Astrocyte (in vitro differentiated cells and primary cell): ENCODE data around the gene TMBIM4. TPM values are rescaled to one million over a fixed set of nuclear protein-coding genes. Genes with fewer than 3 reads are reported as not detected.
A peak's percentile ranks its signal among the peaks of the same experiment; 100 is the strongest.

Experiments
- DNase-seq: peaks from one replicate; pipeline ENCODE4 v3.0.0-alpha.2; 2010; ENCODE audit warnings: low read depth
- FAIRE-seq: peaks from 2 replicates; lab custom pipeline; 2011; peaks lifted over from hg19 to GRCh38; lab: Jason Lieb, UNC
- H2AFZ ChIP-seq: 2 replicates; pipeline ENCODE4 v1.6.0; 2012; ENCODE audit warnings: low read depth, low read length, inconsistent platforms
- H3K27ac ChIP-seq: 2 replicates; pipeline ENCODE4 v1.5.1; 2011; ENCODE audit warnings: low read depth, low read length, inconsistent platforms
- H3K27me3 ChIP-seq: 2 replicates; pipeline ENCODE4 v1.6.0; 2011; ENCODE audit warnings: low read length, inconsistent platforms; ENCODE audit not compliant: insufficient read depth
- H3K36me3 ChIP-seq: 2 replicates; pipeline ENCODE4 v1.5.1; 2011; ENCODE audit warnings: low read length, inconsistent platforms; ENCODE audit not compliant: insufficient read depth
- H3K4me1 ChIP-seq: 2 replicates; pipeline ENCODE4 v1.5.1; 2011; ENCODE audit warnings: low read length, inconsistent platforms; ENCODE audit not compliant: insufficient read depth
- H3K4me2 ChIP-seq: 2 replicates; pipeline ENCODE4 v1.6.0; 2012; ENCODE audit warnings: low read length, inconsistent platforms
- H3K4me3 ChIP-seq: 2 replicates; pipeline ENCODE4 v1.5.1; 2011; ENCODE audit warnings: low read depth, mild to moderate bottlenecking, low read length, inconsistent platforms; ENCODE audit not compliant: insufficient read depth
- H3K79me2 ChIP-seq: 2 replicates; pipeline ENCODE4 v1.6.0; 2012; ENCODE audit warnings: mild to moderate bottlenecking, low read length, inconsistent platforms; ENCODE audit not compliant: insufficient read depth
- H3K9ac ChIP-seq: 2 replicates; pipeline ENCODE4 v1.6.0; 2012; ENCODE audit warnings: mild to moderate bottlenecking, low read length, inconsistent platforms
- H3K9me3 ChIP-seq: 2 replicates; pipeline ENCODE4 v1.5.1; 2012; ENCODE audit warnings: low read depth, mild to moderate bottlenecking, low read length, inconsistent platforms; ENCODE audit not compliant: insufficient read depth
- H4K20me1 ChIP-seq: 2 replicates; pipeline ENCODE4 v1.6.0; 2012; ENCODE audit warnings: low read length, inconsistent platforms; ENCODE audit not compliant: insufficient read depth
- H3K27ac Mint-ChIP-seq: one replicate; pipeline ENCODE4 v1.8.0; 2021; ENCODE audit warnings: mild to moderate bottlenecking, mixed read lengths; ENCODE audit not compliant: unreplicated experiment
- H3K27me3 Mint-ChIP-seq: one replicate; pipeline ENCODE4 v1.8.0; 2021; ENCODE audit warnings: low read depth, mixed read lengths; ENCODE audit not compliant: unreplicated experiment
- H3K36me3 Mint-ChIP-seq: one replicate; pipeline ENCODE4 v1.8.0; 2021; ENCODE audit warnings: low read depth, mixed read lengths; ENCODE audit not compliant: unreplicated experiment
- H3K4me1 Mint-ChIP-seq: one replicate; pipeline ENCODE4 v1.8.0; 2021; ENCODE audit warnings: low read depth, mixed read lengths; ENCODE audit not compliant: unreplicated experiment
- H3K4me3 Mint-ChIP-seq: one replicate; pipeline ENCODE4 v1.8.0; 2021; ENCODE audit warnings: mild to moderate bottlenecking, moderate library complexity, mixed read lengths; ENCODE audit not compliant: unreplicated experiment
- H3K9me3 Mint-ChIP-seq: one replicate; pipeline ENCODE4 v1.8.0; 2021; ENCODE audit warnings: mild to moderate bottlenecking, mixed read lengths; ENCODE audit not compliant: unreplicated experiment
- EZH2 ChIP-seq: IDR thresholded peaks from 2 replicates; pipeline ENCODE4 v1.6.1; 2012; ENCODE audit warnings: mild to moderate bottlenecking, low read length, inconsistent platforms; ENCODE audit not compliant: insufficient read depth
- total RNA-seq: library from RNA; stranded (reverse); gene quantifications from 2 replicates; pipeline ENCODE4 v1.2.1, GENCODE V29; 2021
- TF ChIP-seq, protein P1 (sequence below): IDR thresholded peaks from 2 replicates; pipeline ENCODE4 v1.5.1; 2011; ENCODE audit warnings: low read depth, mild to moderate bottlenecking, inconsistent platforms, low read length, moderate library complexity; ENCODE audit not compliant: insufficient read depth

TMBIM4 gene
- total RNA-seq, 1 donor from 2014 or later, result 41.5 TPM

DNA sequence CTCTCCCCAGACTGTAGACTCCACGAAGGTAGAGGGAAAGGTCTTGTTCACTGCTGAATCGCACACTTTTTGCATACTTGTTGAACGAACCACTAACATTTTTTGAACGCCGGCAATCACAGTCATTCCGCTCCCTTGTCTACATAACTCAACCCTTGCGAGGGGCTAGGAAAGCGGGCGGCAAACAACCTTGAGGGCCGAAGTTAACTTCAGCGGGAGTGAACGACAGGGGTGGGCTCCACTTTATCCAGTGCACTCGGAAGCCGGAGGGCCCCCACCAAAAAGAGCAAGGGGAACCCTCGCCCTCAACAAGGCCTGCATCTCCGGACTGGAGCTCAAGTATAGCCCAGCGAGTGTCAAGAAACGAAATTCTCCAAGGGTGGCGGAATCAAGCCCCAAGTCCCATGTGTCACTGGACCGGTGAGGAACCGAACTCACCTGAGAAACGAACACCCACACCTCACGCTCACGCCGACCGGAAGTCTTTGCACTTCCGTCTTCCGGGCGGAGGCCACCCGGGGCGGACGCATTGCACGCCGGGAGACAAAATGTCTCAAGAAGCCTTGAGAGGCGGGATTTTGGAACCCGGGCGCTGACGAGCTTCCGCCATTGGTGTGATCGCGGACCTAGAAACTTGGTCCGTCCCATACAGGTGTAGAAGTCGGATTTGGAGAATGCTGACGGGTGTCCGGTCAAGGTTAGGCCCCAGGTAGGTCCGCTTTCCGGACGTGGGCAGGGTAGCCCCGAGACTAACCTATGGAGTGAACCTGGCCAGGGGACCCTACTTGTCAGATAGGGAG, 39.3 kb downstream of the TMBIM4 start, which contains the start of gene LLPH:
TSS of gene LLPH (minus strand) at position 484 of the 800 bp plus-strand sequence. CDS start 1,644 bp downstream, outside the sequence.
- H3K27me3 Mint-ChIP-seq, result no peaks in the 10 kb centered on the region
- peaks cover 15% of the 10 kb centered on the region for H3K4me1 ChIP-seq
- H3K36me3 Mint-ChIP-seq, result peaks cover 6% of the 10 kb centered on the region
- H4K20me1 ChIP-seq, result peaks cover 17% of the 10 kb centered on the region
- H2AFZ ChIP-seq, result peak within 1 kb of the TSS; percentile 94
- peaks cover 19% of the 10 kb centered on the region for H3K36me3 ChIP-seq
- peaks cover 54% of the 10 kb centered on the region for H3K79me2 ChIP-seq
- peak; percentile 77 for DNase-seq
- H3K27ac ChIP-seq, result peak within 1 kb of the TSS; percentile 86
- H3K4me3 Mint-ChIP-seq, result peak within 1 kb of the TSS; percentile 96
- H3K9me3 ChIP-seq, result no peaks in the 10 kb centered on the region
- H3K4me1 Mint-ChIP-seq, result peaks cover 26% of the 10 kb centered on the region
- peak within 1 kb of the TSS; percentile 96 for H3K27ac Mint-ChIP-seq
- H3K27me3 ChIP-seq, result no peaks in the 10 kb centered on the region
- FAIRE-seq, result no peak
- H3K4me3 ChIP-seq, result peak within 1 kb of the TSS; percentile 100
- H3K9ac ChIP-seq, result peak within 1 kb of the TSS; percentile 94
- TF ChIP-seq, protein P1, sequence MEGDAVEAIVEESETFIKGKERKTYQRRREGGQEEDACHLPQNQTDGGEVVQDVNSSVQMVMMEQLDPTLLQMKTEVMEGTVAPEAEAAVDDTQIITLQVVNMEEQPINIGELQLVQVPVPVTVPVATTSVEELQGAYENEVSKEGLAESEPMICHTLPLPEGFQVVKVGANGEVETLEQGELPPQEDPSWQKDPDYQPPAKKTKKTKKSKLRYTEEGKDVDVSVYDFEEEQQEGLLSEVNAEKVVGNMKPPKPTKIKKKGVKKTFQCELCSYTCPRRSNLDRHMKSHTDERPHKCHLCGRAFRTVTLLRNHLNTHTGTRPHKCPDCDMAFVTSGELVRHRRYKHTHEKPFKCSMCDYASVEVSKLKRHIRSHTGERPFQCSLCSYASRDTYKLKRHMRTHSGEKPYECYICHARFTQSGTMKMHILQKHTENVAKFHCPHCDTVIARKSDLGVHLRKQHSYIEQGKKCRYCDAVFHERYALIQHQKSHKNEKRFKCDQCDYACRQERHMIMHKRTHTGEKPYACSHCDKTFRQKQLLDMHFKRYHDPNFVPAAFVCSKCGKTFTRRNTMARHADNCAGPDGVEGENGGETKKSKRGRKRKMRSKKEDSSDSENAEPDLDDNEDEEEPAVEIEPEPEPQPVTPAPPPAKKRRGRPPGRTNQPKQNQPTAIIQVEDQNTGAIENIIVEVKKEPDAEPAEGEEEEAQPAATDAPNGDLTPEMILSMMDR, result no peak
- TF ChIP-seq EZH2, result no peak
- H3K4me2 ChIP-seq, result peak within 1 kb of the TSS; percentile 91
- H3K9me3 Mint-ChIP-seq, result no peaks in the 10 kb centered on the region

DNA sequence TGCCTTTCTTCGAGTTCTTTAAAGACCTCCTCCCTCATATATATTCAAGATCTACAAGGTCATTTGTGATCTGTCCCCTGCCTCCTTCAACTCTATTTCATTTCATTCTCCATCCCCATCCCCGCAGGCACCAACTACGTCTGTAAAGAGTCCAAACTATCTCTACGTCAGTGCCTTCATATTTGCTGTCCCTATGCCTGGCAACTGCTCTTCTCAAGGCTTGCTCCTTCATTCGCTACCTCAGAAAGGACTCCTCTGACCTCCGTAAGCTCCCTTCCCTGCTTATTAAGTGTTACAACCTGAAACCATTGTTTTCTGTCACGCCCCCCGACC, 39.9 kb downstream of the TMBIM4 start:
- Histone ChIP-seq H3K4me1 (peaks cover 15% of the 10 kb centered on the region), H3K36me3 (peaks cover 23% of the 10 kb centered on the region), H4K20me1 (peaks cover 23% of the 10 kb centered on the region), H3K9me3 (no peaks in the 10 kb centered on the region), H3K4me3 (peak overlapping the region; percentile 100), H2AFZ (peak overlapping the region; percentile 94), H3K4me2 (peak overlapping the region; percentile 91), H3K79me2 (peaks cover 55% of the 10 kb centered on the region), H3K9ac (peak overlapping the region; percentile 94), H3K27ac (peak overlapping the region; percentile 86), H3K27me3 (no peaks in the 10 kb centered on the region)
- Mint-ChIP-seq H3K36me3 (peaks cover 6% of the 10 kb centered on the region), H3K4me1 (peaks cover 26% of the 10 kb centered on the region), H3K27me3 (no peaks in the 10 kb centered on the region), H3K4me3 (peak overlapping the region; percentile 96), H3K9me3 (no peaks in the 10 kb centered on the region), H3K27ac (peak overlapping the region; percentile 96)
- TF ChIP-seq EZH2, result no peak
- TF ChIP-seq, protein P1, result no peak
- FAIRE-seq (no peak), DNase-seq (peak; percentile 23)

DNA sequence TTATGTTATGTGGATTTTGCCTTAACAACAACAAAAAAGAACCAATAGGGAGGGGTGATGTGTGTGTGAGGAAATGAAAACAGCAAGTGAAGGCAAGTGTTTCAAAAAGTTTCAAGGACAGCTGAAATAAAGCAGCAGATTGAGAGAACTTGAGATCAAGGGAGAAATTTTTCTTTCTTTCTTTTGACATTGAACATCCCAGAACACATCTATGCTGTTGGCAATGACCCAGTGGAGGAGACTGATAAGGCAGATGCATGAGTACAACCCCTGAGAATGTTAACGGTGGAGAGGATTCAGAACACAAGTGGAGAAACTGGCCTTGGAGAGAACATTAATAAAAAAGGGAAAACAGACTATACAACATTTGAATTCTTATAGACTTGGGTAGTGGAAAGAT, 42.1 kb downstream of the TMBIM4 start:
- no peaks in the 10 kb centered on the region for H3K27me3 ChIP-seq
- DNase-seq (peak; percentile 26), FAIRE-seq (no peak)
- Mint-ChIP-seq H3K4me3 (peak overlapping the region; percentile 1), H3K27ac (no peak overlapping the region), H3K4me1 (peaks cover 20% of the 10 kb centered on the region), H3K9me3 (no peaks in the 10 kb centered on the region), H3K27me3 (no peaks in the 10 kb centered on the region), H3K36me3 (peaks cover 6% of the 10 kb centered on the region)
- H3K79me2 ChIP-seq, result peaks cover 64% of the 10 kb centered on the region
- H3K4me3 ChIP-seq, result no peak overlapping the region
- no peak overlapping the region for H2AFZ ChIP-seq
- peaks cover 11% of the 10 kb centered on the region for H3K4me1 ChIP-seq
- no peak for TF ChIP-seq EZH2
- TF ChIP-seq, protein P1, result no peak
- H3K4me2 ChIP-seq, result no peak overlapping the region
- peaks cover 27% of the 10 kb centered on the region for H4K20me1 ChIP-seq
- no peaks in the 10 kb centered on the region for H3K9me3 ChIP-seq
- peaks cover 32% of the 10 kb centered on the region for H3K36me3 ChIP-seq
- no peak overlapping the region for H3K9ac ChIP-seq
- no peak overlapping the region for H3K27ac ChIP-seq
